GM12878 (cell line): Measurements from ENCODE around the gene PIK3C3. TPM values are rescaled to one million over a fixed set of nuclear protein-coding genes. Genes with fewer than 3 reads are reported as not detected.

Source experiments
- ATAC-seq: fragments of 200-7000 bp; cut with Tn5 transposase; 3 replicates; pipeline ENCODE4 v1.9.1; 2020; ENCODE audit warnings: mild to moderate bottlenecking, moderate library complexity
- BruUV-seq: library from RNA; stranded (reverse); fragments of 400-500 nt; replicated peaks from 2 replicates; lab custom pipeline; 2021; lab: Mats Ljungman, UMichigan
- CTCF ChIA-PET: fragments of 300-600 bp; sonication (Branson Sonifier 250); formaldehyde crosslinking; extraction: SDS; loops from one replicate; lab custom pipeline; 2021; ENCODE audit warnings: inconsistent platforms; lab: Yijun Ruan, JAX
- POLR2A ChIA-PET: fragments of 350-600 bp; formaldehyde crosslinking; extraction: SDS; loops from one replicate; lab custom pipeline; 2021; ENCODE audit warnings: inconsistent platforms; lab: Charles Lee
- RAD21 ChIA-PET: fragments of 300-600 bp; sonication (Branson Sonifier 250); formaldehyde crosslinking; loops from one replicate; lab custom pipeline; 2023; ENCODE audit warnings: antibody characterized with exemption; ENCODE audit not compliant: unreplicated experiment; lab: Charles Lee
- SMC1A ChIA-PET: fragments of 300-600 bp; sonication (Branson Sonifier 250); formaldehyde crosslinking; loops from one replicate; lab custom pipeline; 2023; ENCODE audit not compliant: unreplicated experiment, uncharacterized antibody; lab: Charles Lee
- DNase-seq: peaks from one replicate; pipeline ENCODE4 v3.0.0-alpha.2; 2011; ENCODE audit warnings: low read depth, low spot score
- FAIRE-seq: peaks from 3 replicates; lab custom pipeline; 2011; peaks lifted over from hg19 to GRCh38; lab: Jason Lieb, UNC
- H2AFZ ChIP-seq: 2 replicates; pipeline ENCODE4 v1.6.0; 2011; ENCODE audit warnings: low read depth, low read length, control low read depth; ENCODE audit not compliant: control insufficient read depth
- H3K27ac ChIP-seq: 2 replicates; pipeline ENCODE4 v1.5.1; 2011; ENCODE audit warnings: control low read depth; ENCODE audit not compliant: control insufficient read depth, insufficient read depth
- H3K27me3 ChIP-seq, 2 experiments: replicated peaks in 1 of 2; 2 replicates each; pipeline versions ENCODE4 v1.6.0 to v1.6.1; 2011; ENCODE audit warnings: low read length in 1 of 2; ENCODE audit not compliant: control insufficient read depth in 2 of 2, insufficient read depth in 2 of 2
- H3K36me3 ChIP-seq, 2 experiments: 2 replicates each; pipeline ENCODE4 v1.5.1; 2011; ENCODE audit warnings: low read length in 1 of 2; ENCODE audit not compliant: control insufficient read depth in 2 of 2, insufficient read depth in 2 of 2
- H3K4me1 ChIP-seq: 2 replicates; pipeline ENCODE4 v1.6.1; 2011; ENCODE audit warnings: mild to moderate bottlenecking, low read length, moderate library complexity, mixed read lengths; ENCODE audit not compliant: control insufficient read depth, insufficient read depth
- H3K4me2 ChIP-seq: 2 replicates; pipeline ENCODE4 v1.6.0; 2011; ENCODE audit warnings: control low read depth; ENCODE audit not compliant: control insufficient read depth, insufficient read depth
- H3K4me3 ChIP-seq: fragments of 200-600 bp; sonication (generic); 2 replicates; pipeline ENCODE4 v1.5.1; 2016
- H3K79me2 ChIP-seq: 2 replicates; pipeline ENCODE4 v1.6.0; 2011; ENCODE audit warnings: low read length; ENCODE audit not compliant: control insufficient read depth, insufficient read depth
- H3K9ac ChIP-seq: 2 replicates; pipeline ENCODE4 v1.8.0; 2011; ENCODE audit warnings: low read length, control low read depth, mixed read lengths; ENCODE audit not compliant: control insufficient read depth, insufficient read depth
- H3K9me3 ChIP-seq: replicated peaks from 3 replicates; pipeline ENCODE4 v1.5.1; 2011; ENCODE audit warnings: mild to moderate bottlenecking, low read length; ENCODE audit not compliant: control insufficient read depth, insufficient read depth
- H4K20me1 ChIP-seq: 2 replicates; pipeline ENCODE4 v1.6.0; 2011; ENCODE audit not compliant: control insufficient read depth, insufficient read depth
- BRCA1 ChIP-seq: IDR thresholded peaks from 2 replicates; pipeline ENCODE4 v1.6.1; 2011; ENCODE audit warnings: low read depth, low read length, improper control_type of control experiment
- CHD2 ChIP-seq: IDR thresholded peaks from 2 replicates; pipeline ENCODE4 v1.6.1; 2011; ENCODE audit warnings: low read depth, low read length, improper control_type of control experiment, borderline replicate concordance
- GABPA ChIP-seq: IDR thresholded peaks from 2 replicates; pipeline ENCODE4 v1.6.1; 2014; ENCODE audit warnings: antibody characterized with exemption, low read depth, mild to moderate bottlenecking, inconsistent platforms
- GATAD2B ChIP-seq: fragments of 450-650 bp; conservative IDR thresholded peaks from 2 replicates; pipeline ENCODE4 v1.6.1; 2017; ENCODE audit warnings: low read depth, mild to moderate bottlenecking, moderate library complexity
- HDGF ChIP-seq: fragments of 450-650 bp; IDR thresholded peaks from 2 replicates; pipeline ENCODE4 v1.6.1; 2016; ENCODE audit warnings: antibody characterized with exemption
- POU2F2 ChIP-seq: IDR thresholded peaks from 3 replicates; pipeline ENCODE4 v1.6.1; 2011; ENCODE audit warnings: low read depth, mild to moderate bottlenecking, low read length, borderline replicate concordance
- RAD51 ChIP-seq: fragments of 450-650 bp; IDR thresholded peaks from 2 replicates; pipeline ENCODE4 v1.6.1; 2016; ENCODE audit warnings: moderate library complexity, mild to moderate bottlenecking, inconsistent platforms
- RB1 ChIP-seq: fragments of 450-650 bp; formaldehyde crosslinking; IDR thresholded peaks from 2 replicates; pipeline ENCODE4 v1.6.1; 2017; ENCODE audit warnings: mild to moderate bottlenecking, borderline replicate concordance
- RBBP5 ChIP-seq: fragments of 200-600 bp; sonication (generic); conservative IDR thresholded peaks from 2 replicates; pipeline ENCODE4 v1.6.1; 2016
- SPI1 ChIP-seq: IDR thresholded peaks from 2 replicates; pipeline ENCODE4 v1.6.1; 2011; ENCODE audit warnings: low read depth, mild to moderate bottlenecking, low read length, moderate library complexity, borderline replicate concordance; ENCODE audit not compliant: insufficient read depth
- ZBED1 ChIP-seq: IDR thresholded peaks from 2 replicates; pipeline ENCODE4 v1.6.1; 2016; ENCODE audit warnings: borderline replicate concordance
- ZZZ3 ChIP-seq: IDR thresholded peaks from 2 replicates; pipeline ENCODE4 v1.6.1; 2011; ENCODE audit warnings: low read depth; ENCODE audit not compliant: control insufficient read depth, insufficient read length
- WGBS: methylation state at CpG from one replicate; pipeline ENCODE4 v1.1.6; 2016; ENCODE audit warnings: low lambda C conversion rate; ENCODE audit not compliant: insufficient replicate concordance, insufficient coverage; ENCODE audit errors: missing lambda C conversion rate; 5-methylcytosine and 5-hydroxymethylcytosine counted together
- in situ Hi-C: fragments of 300-500 bp; cut with MboI; formaldehyde crosslinking; loops from 9 replicates; pipeline ENCODE4 v1.14.3; 2018; ENCODE audit warnings: mixed read lengths
- intact Hi-C: fragments of 100-400 bp; cut with micrococcal nuclease; formaldehyde crosslinking; loops from one replicate; pipeline ENCODE4 v1.14.2; 2022; ENCODE audit not compliant: unreplicated experiment
- polyA plus RNA-seq, 11 experiments: library from polyadenylated mRNA; depleted of rRNA in 4 of 11; unstranded in 6 of 11; stranded (reverse) in 5 of 11; fragments of >200 nt; fragmentation: Nextera tagmentation in 4 of 11; fragmentation: Illumina TruSeq in 1 of 11; extraction: Ambion mirVana in 4 of 11; extraction: Trizol in 1 of 11; gene quantifications; 1 replicate in 1 of 11; 2 replicates in 10 of 11; pipeline versions ENCODE4 v1.2.1 to v1.2.3, GENCODE V29; 2011 to 2016; ENCODE audit warnings: inconsistent platforms in 2 of 11, missing spikeins in 2 of 11, low read depth in 1 of 11
- total RNA-seq, 4 experiments: library from RNA; depleted of rRNA in 3 of 4; stranded (reverse); fragments of >200 nt in 3 of 4; fragmentation: Illumina TruSeq in 1 of 4; extraction: Trizol in 1 of 4; gene quantifications; 2 replicates each; pipeline versions ENCODE4 v1.2.1 to v1.2.3, GENCODE V29; 2013 to 2021

PIK3C3 gene
- total and polyA plus RNA-seq, 10 of the 15 experiments (the other 5 are each of a cell fraction or from before 2014, with no cell fraction given), result 14.4 to 131 (median 32.4) TPM

DNA sequence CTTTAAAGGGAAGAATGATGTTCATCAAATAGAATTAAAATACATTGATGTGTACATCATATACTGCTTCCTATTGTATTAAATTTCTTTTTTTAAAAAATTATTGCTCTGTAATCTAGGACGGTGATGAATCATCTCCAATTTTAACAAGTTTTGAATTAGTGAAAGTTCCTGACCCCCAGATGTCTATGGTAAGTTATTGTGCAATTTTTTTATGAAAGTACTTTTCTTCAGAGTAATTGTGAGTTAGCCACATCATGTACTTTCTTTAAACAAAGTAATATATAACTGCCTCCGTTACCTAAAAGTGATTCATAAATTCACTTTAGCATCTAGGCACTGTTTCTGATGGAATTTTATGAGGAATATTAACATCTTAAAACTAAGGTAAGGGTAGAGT is 38.1 kb downstream of the PIK3C3 start:
- DNase-seq, result no peak
- 97% methylated on average over 2 of the region's 2 CpGs for WGBS
- CTCF ChIA-PET, result interaction anchor here (1.0 to 1.2 kb wide), 3 partner anchors 35 to 121 kb away, joined by 3 to 4 read pairs (median 3); no protein-coding TSS in a partner anchor
- Histone ChIP-seq H3K9ac (no peak overlapping the region), H3K4me2 (no peak overlapping the region), H3K79me2 (no peaks in the 10 kb centered on the region), H3K4me3 (no peak overlapping the region), H4K20me1 (no peaks in the 10 kb centered on the region), H3K4me1 (peaks cover 4% of the 10 kb centered on the region; the same call in 1 of the 2 replicates), H3K27me3 (no peaks in the 10 kb centered on the region), H3K9me3 (no peaks in the 10 kb centered on the region), H2AFZ (no peak overlapping the region), H3K36me3 (peaks cover 0 to 7% of the 10 kb centered on the region in 2 experiments; a peak in 2 of 4 replicates), H3K27ac (no peak overlapping the region)
- intact Hi-C loops, result no loop called here
- RAD21 ChIA-PET, result interaction anchor here (1.0 to 1.4 kb wide), 3 partner anchors 30 to 195 kb away, joined by 3 to 8 read pairs (median 3); no protein-coding TSS in a partner anchor
- no TSS peak for BruUV-seq
- in situ Hi-C loops, result no loop called here
- FAIRE-seq, result no peak
- no peak for ATAC-seq
- TF ChIP-seq RB1 (no peak), POU2F2 (no peak), RBBP5 (no peak), ZBED1 (no peak), SPI1 (no peak), RAD51 (no peak), CHD2 (no peak), BRCA1 (no peak), GABPA (no peak), ZZZ3 (no peak), HDGF (no peak), GATAD2B (no peak)
- SMC1A ChIA-PET, result interaction anchor here (0.5 to 1.7 kb wide), 5 partner anchors 10 to 47 kb away, joined by 3 to 8 read pairs (median 7); no protein-coding TSS in a partner anchor
- POLR2A ChIA-PET, result interaction anchor here (1.0 kb wide), 1 partner anchor 17 kb away, joined by 3 read pairs; no protein-coding TSS in a partner anchor
